CD4-positive, alpha-beta memory T cell (primary cell): Measurements from ENCODE around the gene PPP3R1. TPM values are rescaled to one million over a fixed set of nuclear protein-coding genes. Genes with fewer than 3 reads are reported as not detected.
A peak's percentile ranks its signal among the peaks of the same experiment; 100 is the strongest.

Experiments
- CTCF ChIA-PET: fragments of 350-600 bp; sonication (Branson Sonifier 250); formaldehyde crosslinking; loops from one replicate; lab custom pipeline; 2021; ENCODE audit warnings: inconsistent platforms; ENCODE audit not compliant: partially characterized antibody; lab: Charles Lee
- POLR2A ChIA-PET: fragments of 350-600 bp; sonication (Branson Sonifier 250); formaldehyde crosslinking; loops from one replicate; lab custom pipeline; 2021; ENCODE audit not compliant: partially characterized antibody; lab: Charles Lee
- DNase-seq, 5 donors: peaks; one replicate each; pipeline versions ENCODE4 v3.0.0 to v3.0.0-alpha.2; 2020 to 2022; ENCODE audit warnings: mixed read lengths in 1 of 5
- H3K27ac ChIP-seq: one replicate; pipeline ENCODE4 v1.7.0; 2013; ENCODE audit warnings: low read depth, low read length
- H3K27me3 ChIP-seq: 2 replicates; pipeline ENCODE4 v1.7.0; 2013; ENCODE audit warnings: mild to moderate bottlenecking, low read length, moderate library complexity; ENCODE audit not compliant: insufficient read depth
- H3K36me3 ChIP-seq: 2 replicates; pipeline ENCODE4 v1.7.0; 2013; ENCODE audit warnings: mild to moderate bottlenecking, low read length, moderate library complexity; ENCODE audit not compliant: insufficient read depth
- H3K4me1 ChIP-seq: 2 replicates; pipeline ENCODE4 v1.7.0; 2013; ENCODE audit warnings: mild to moderate bottlenecking, low read length, moderate library complexity; ENCODE audit not compliant: insufficient read depth
- H3K4me3 ChIP-seq, 2 donors: one replicate each; pipeline ENCODE4 v1.7.0; 2013; ENCODE audit warnings: low read length in 2 of 2, mild to moderate bottlenecking in 1 of 2
- H3K9me3 ChIP-seq, 2 donors: one replicate each; pipeline ENCODE4 v1.7.0; 2013; ENCODE audit warnings: low read length in 2 of 2, control low read depth in 1 of 2; ENCODE audit not compliant: control insufficient read depth in 1 of 2
- H3K27ac Mint-ChIP-seq, 7 donors: one replicate each; pipeline ENCODE4 v1.8.0; 2020 to 2021; ENCODE audit warnings: mixed read lengths in 7 of 7, mild to moderate bottlenecking in 6 of 7, inconsistent platforms in 3 of 7, moderate library complexity in 3 of 7
- H3K27me3 Mint-ChIP-seq, 2 donors: one replicate each; pipeline ENCODE4 v1.8.0; 2020 to 2021; ENCODE audit warnings: mixed read lengths in 2 of 2
- H3K36me3 Mint-ChIP-seq, 2 donors: one replicate each; pipeline ENCODE4 v1.8.0; 2020 to 2021; ENCODE audit warnings: mixed read lengths in 2 of 2, inconsistent platforms in 1 of 2, mild to moderate bottlenecking in 1 of 2
- H3K4me1 Mint-ChIP-seq, 4 donors: one replicate each; pipeline ENCODE4 v1.8.0; 2020 to 2021; ENCODE audit warnings: mixed read lengths in 4 of 4, mild to moderate bottlenecking in 1 of 4
- H3K4me3 Mint-ChIP-seq, 8 donors: one replicate each; pipeline ENCODE4 v1.8.0; 2020 to 2021; ENCODE audit warnings: mixed read lengths in 8 of 8, mild to moderate bottlenecking in 7 of 8, moderate library complexity in 6 of 8, inconsistent platforms in 3 of 8
- H3K9me3 Mint-ChIP-seq, 8 donors: one replicate each; pipeline ENCODE4 v1.8.0; 2020 to 2021; ENCODE audit warnings: mixed read lengths in 8 of 8, mild to moderate bottlenecking in 5 of 8, inconsistent platforms in 3 of 8, moderate library complexity in 1 of 8
- intact Hi-C: fragments of 100-400 bp; cut with micrococcal nuclease; formaldehyde crosslinking; loops from one replicate; pipeline ENCODE4 v1.15.1; 2023
- polyA plus RNA-seq, 2 donors: library from polyadenylated mRNA; unstranded; fragments of 300-500 nt; fragmentation: Illumina TruSeq; gene quantifications; one replicate each; pipeline ENCODE4 v1.2.3, GENCODE V29; 2021
- total RNA-seq, 2 experiments: library from RNA; stranded (reverse); gene quantifications; one replicate each; pipeline ENCODE4 v1.2.3, GENCODE V29; 2021

Gene PPP3R1
- 10 to 100 TPM; 74.8 to 76.8 TPM for total RNA-seq
- polyA plus RNA-seq: 1 to 10 TPM; 3.9 to 5.4 TPM

GRCh38 chr2:68252400-68253218 lies at the start of gene PPP3R1:
Gene PPP3R1 (minus strand): TSS chr2:68252532. CDS start chr2:68252127, 405 bp downstream.
- peak within 1 kb of the TSS; percentile 95 to 100 (median 97) for H3K4me3 Mint-ChIP-seq
- POLR2A ChIA-PET: interaction anchor here (0.6 to 4.0 kb wide), 19 partner anchors 9 to 515 kb away, joined by 3 to 49 read pairs (median 4); partner anchors contain the start of genes APLF, FBXO48 and PNO1

GRCh38 chr2:68295516-68295915 lies 43.2 kb upstream of the PPP3R1 start:
- Histone ChIP-seq H3K4me1 (no peaks in the 10 kb centered on the region), H3K27me3 (no peaks in the 10 kb centered on the region), H3K27ac (no peak overlapping the region), H3K9me3 (no peaks in the 10 kb centered on the region), H3K36me3 (no peaks in the 10 kb centered on the region), H3K4me3 (no peak overlapping the region)
- CTCF ChIA-PET: interaction anchor here (2.6 kb wide), 1 partner anchor 11 kb away, joined by 7 read pairs; no protein-coding TSS in a partner anchor
- Mint-ChIP-seq H3K27me3 (peaks cover 3 to 8% of the 10 kb centered on the region in 2 donors), H3K4me1 (no peaks in the 10 kb centered on the region), H3K9me3 (no peaks in the 10 kb centered on the region), H3K4me3 (no peak overlapping the region), H3K27ac (peak overlapping the region in 1 of 7 donors; percentile 49), H3K36me3 (no peaks in the 10 kb centered on the region)
- no peak for DNase-seq
- intact Hi-C loops: no loop called here
- POLR2A ChIA-PET: no interaction called here

More at GRCh38 chr2:68252400-68253218, at the start of gene PPP3R1:
- no peaks in the 10 kb centered on the region for H3K9me3 ChIP-seq
- Mint-ChIP-seq H3K36me3 (peaks cover 0 to 20% of the 10 kb centered on the region in 2 donors), H3K27ac (peak within 1 kb of the TSS in 6 of 7 donors; percentile 96 to 99 (median 98)), H3K9me3 (peaks cover 0 to 8% (median 0%) of the 10 kb centered on the region in 8 donors), H3K27me3 (peaks cover 0 to 4% of the 10 kb centered on the region in 2 donors), H3K4me1 (peaks cover 23 to 59% (median 37%) of the 10 kb centered on the region in 4 donors)
- CTCF ChIA-PET: interaction anchor here (1.0 to 2.7 kb wide), 9 partner anchors 8 to 499 kb away, joined by 3 to 10 read pairs (median 4); partner anchors contain the start of gene PNO1
- peaks cover 57% of the 10 kb centered on the region for H3K4me1 ChIP-seq
- H3K27ac ChIP-seq: peak within 1 kb of the TSS; percentile 91
- H3K4me3 ChIP-seq: peak within 1 kb of the TSS; percentile 75 to 94
- H3K27me3 ChIP-seq: no peaks in the 10 kb centered on the region
- H3K36me3 ChIP-seq: no peaks in the 10 kb centered on the region
- intact Hi-C loops: loop anchor here (5.0 kb wide), 2 partner anchors 215 to 855 kb away; partner anchors contain the start of genes APLF, ETAA1 and FBXO48
- peak; percentile 94 to 96 (median 96) for DNase-seq

- H3K36me3 Mint-ChIP-seq: no peaks in the 10 kb centered on the region
- intact Hi-C loops: no loop called here
- no peak overlapping the region for H3K27ac Mint-ChIP-seq
These were observed 42.6 kb upstream of the PPP3R1 start for GRCh38 chr2:68294913-68295312.

GRCh38 chr2:68294187-68294586 lies 41.9 kb upstream of the PPP3R1 start:
- no peaks in the 10 kb centered on the region for H3K9me3 Mint-ChIP-seq
- intact Hi-C loops: no loop called here
- ChIA-PET CTCF (interaction anchor here (1.0 to 2.6 kb wide), 5 partner anchors 9 to 174 kb away, joined by 3 to 7 read pairs (median 4); no protein-coding TSS in a partner anchor), POLR2A (interaction anchor here (1.2 kb wide), 1 partner anchor 16 kb away, joined by 3 read pairs; no protein-coding TSS in a partner anchor)
- no peak overlapping the region for H3K4me3 ChIP-seq
- no peaks in the 10 kb centered on the region for H3K27me3 ChIP-seq
- no peaks in the 10 kb centered on the region for H3K4me1 Mint-ChIP-seq
- H3K36me3 ChIP-seq: no peaks in the 10 kb centered on the region
- no peak for DNase-seq
- no peaks in the 10 kb centered on the region for H3K4me1 ChIP-seq
- H3K9me3 ChIP-seq: no peaks in the 10 kb centered on the region
- no peak overlapping the region for H3K27ac ChIP-seq
- H3K27me3 Mint-ChIP-seq: peaks cover 4 to 6% of the 10 kb centered on the region in 2 donors
- H3K27ac Mint-ChIP-seq: no peak overlapping the region
- no peaks in the 10 kb centered on the region for H3K36me3 Mint-ChIP-seq
- H3K4me3 Mint-ChIP-seq: no peak overlapping the region

More at GRCh38 chr2:68294913-68295312, 42.6 kb upstream of the PPP3R1 start:
- Mint-ChIP-seq H3K27me3 (peaks cover 5 to 8% of the 10 kb centered on the region in 2 donors), H3K4me3 (no peak overlapping the region), H3K4me1 (no peaks in the 10 kb centered on the region), H3K9me3 (no peaks in the 10 kb centered on the region)
- no peaks in the 10 kb centered on the region for H3K27me3 ChIP-seq
- no peaks in the 10 kb centered on the region for H3K9me3 ChIP-seq
- H3K4me1 ChIP-seq: no peaks in the 10 kb centered on the region
- H3K36me3 ChIP-seq: no peaks in the 10 kb centered on the region
- ChIA-PET CTCF (interaction anchor here (1.2 to 2.6 kb wide), 4 partner anchors 10 to 175 kb away, joined by 3 to 7 read pairs (median 6); no protein-coding TSS in a partner anchor), POLR2A (interaction anchor here (1.2 kb wide), 1 partner anchor 15 kb away, joined by 3 read pairs; no protein-coding TSS in a partner anchor)
- H3K4me3 ChIP-seq: no peak overlapping the region
- DNase-seq: no peak
- no peak overlapping the region for H3K27ac ChIP-seq

- Mint-ChIP-seq H3K27me3 (peaks cover 4 to 6% of the 10 kb centered on the region in 2 donors), H3K4me3 (no peak overlapping the region), H3K4me1 (no peaks in the 10 kb centered on the region), H3K9me3 (no peaks in the 10 kb centered on the region), H3K27ac (no peak overlapping the region), H3K36me3 (no peaks in the 10 kb centered on the region)
- no peaks in the 10 kb centered on the region for H3K27me3 ChIP-seq
- H3K4me1 ChIP-seq: no peaks in the 10 kb centered on the region
- DNase-seq: no peak
- no peaks in the 10 kb centered on the region for H3K9me3 ChIP-seq
- no peaks in the 10 kb centered on the region for H3K36me3 ChIP-seq
- CTCF ChIA-PET: interaction anchor here (1.0 to 5.3 kb wide), 6 partner anchors 9 to 173 kb away, joined by 3 to 65 read pairs (median 6); no protein-coding TSS in a partner anchor
- no peak overlapping the region for H3K4me3 ChIP-seq
- POLR2A ChIA-PET: interaction anchor here (1.2 kb wide), 1 partner anchor 16 kb away, joined by 3 read pairs; no protein-coding TSS in a partner anchor
- H3K27ac ChIP-seq: no peak overlapping the region
- intact Hi-C loops: no loop called here
These were observed 41.4 kb upstream of the PPP3R1 start for GRCh38 chr2:68293755-68294154.

- ChIA-PET CTCF (interaction anchor here (0.6 to 5.3 kb wide), 4 partner anchors 8 to 170 kb away, joined by 3 to 65 read pairs (median 5); no protein-coding TSS in a partner anchor), POLR2A (no interaction called here)
- Mint-ChIP-seq H3K9me3 (no peaks in the 10 kb centered on the region), H3K27ac (no peak overlapping the region), H3K36me3 (no peaks in the 10 kb centered on the region), H3K4me3 (no peak overlapping the region), H3K27me3 (peaks cover 4 to 6% of the 10 kb centered on the region in 2 donors), H3K4me1 (no peaks in the 10 kb centered on the region)
- H3K27me3 ChIP-seq: no peaks in the 10 kb centered on the region
- no peaks in the 10 kb centered on the region for H3K36me3 ChIP-seq
- no peaks in the 10 kb centered on the region for H3K4me1 ChIP-seq
- intact Hi-C loops: no loop called here
- H3K9me3 ChIP-seq: no peaks in the 10 kb centered on the region
- DNase-seq: no peak
- no peak overlapping the region for H3K27ac ChIP-seq
- H3K4me3 ChIP-seq: no peak overlapping the region
These were observed 40.7 kb upstream of the PPP3R1 start for GRCh38 chr2:68293024-68293423.
